H1 (cell line): ENCODE data around the gene ARHGAP24.

Source experiments
- CEBPB ChIP-seq: IDR thresholded peaks from 2 replicates; pipeline ENCODE4 v1.6.1; 2012; ENCODE audit warnings: low read depth, low read length
- CHD2 ChIP-seq: IDR thresholded peaks from 2 replicates; pipeline ENCODE4 v1.6.1; 2012; ENCODE audit warnings: low read length, improper control_type of control experiment
- CTCF ChIP-seq, 3 experiments: IDR thresholded peaks; 1 replicate in 2 of 3; 2 replicates in 1 of 3; pipeline versions ENCODE4 v1.5.1 to v1.6.1; 2011; ENCODE audit warnings: low read length in 3 of 3, mild to moderate bottlenecking in 3 of 3, inconsistent platforms in 2 of 3, low read depth in 1 of 3, moderate library complexity in 1 of 3; ENCODE audit not compliant: insufficient read depth in 1 of 3; ENCODE audit errors: control extremely low read depth in 1 of 3
- EGR1 ChIP-seq: IDR thresholded peaks from 2 replicates; pipeline ENCODE4 v1.6.1; 2011; ENCODE audit warnings: low read depth, low read length, borderline replicate concordance
- EZH2 ChIP-seq: fragments of 200-600 bp; sonication (generic); IDR thresholded peaks from 2 replicates; pipeline ENCODE4 v1.7.1; 2012; ENCODE audit warnings: low read depth, mild to moderate bottlenecking, moderate library complexity, low read length, inconsistent platforms; ENCODE audit not compliant: severe bottlenecking
- HDAC2 ChIP-seq, 2 experiments: fragments of 300-600 bp in 1 of 2; sonication (generic) in 1 of 2; IDR thresholded peaks; 2 replicates each; pipeline ENCODE4 v1.6.1; 2011 to 2012; ENCODE audit warnings: low read depth in 2 of 2, low read length in 2 of 2, mild to moderate bottlenecking in 2 of 2, moderate library complexity in 2 of 2, borderline replicate concordance in 1 of 2, inconsistent platforms in 1 of 2
- JUND ChIP-seq: IDR thresholded peaks from 2 replicates; pipeline ENCODE4 v1.6.1; 2011; ENCODE audit warnings: mild to moderate bottlenecking, improper control_type of control experiment, low read length
- MAX ChIP-seq: IDR thresholded peaks from 2 replicates; pipeline ENCODE4 v1.6.1; 2012; ENCODE audit warnings: inconsistent platforms
- POLR2A ChIP-seq, 2 experiments: IDR thresholded peaks; 1 replicate in 1 of 2; 2 replicates in 1 of 2; pipeline ENCODE4 v1.6.1; 2011; ENCODE audit warnings: low read depth in 2 of 2, low read length in 2 of 2, mild to moderate bottlenecking in 2 of 2; ENCODE audit errors: control extremely low read depth in 1 of 2
- POLR2AphosphoS5 ChIP-seq: IDR thresholded peaks from 2 replicates; pipeline ENCODE4 v1.6.1; 2011; ENCODE audit warnings: low read depth, low read length
- SP1 ChIP-seq: IDR thresholded peaks from 2 replicates; pipeline ENCODE4 v1.6.1; 2011; ENCODE audit warnings: low read depth, low read length
- TEAD4 ChIP-seq: IDR thresholded peaks from 2 replicates; pipeline ENCODE4 v1.6.1; 2012; ENCODE audit warnings: low read depth, low read length, inconsistent platforms, mixed read lengths
- ZNF274 ChIP-seq: IDR thresholded peaks from 2 replicates; pipeline ENCODE4 v1.7.0; 2012; ENCODE audit warnings: low read length, borderline replicate concordance; ENCODE audit errors: extremely low read depth

- TF ChIP-seq CHD2 (no peak), MAX (no peak), POLR2A (IDR thresholded peaks at IDR 0.05; ENCODE audit: control extremely low read depth in 1 of 2, low read depth in 2 of 2, low read length in 2 of 2) (no peak), SP1 (no peak), CTCF (IDR thresholded peaks at IDR 0.05; ENCODE audit: control extremely low read depth in 1 of 3, insufficient read depth in 1 of 3, low read depth in 1 of 3, low read length in 3 of 3) (no peak), POLR2AphosphoS5 (no peak), EZH2 (no peak), TEAD4 (no peak), JUND (peak; percentile 70), EGR1 (no peak), ZNF274 (no peak), HDAC2 (IDR thresholded peaks at IDR 0.05; ENCODE audit: borderline replicate concordance in 1 of 2, low read depth in 2 of 2, low read length in 2 of 2) (no peak), CEBPB (no peak)
Measured at GRCh38 chr4:85489273-85489981, 14.5 kb downstream of the ARHGAP24 start.
